ENCODE measurements around the gene KCTD15. TPM values are rescaled to one million over a fixed set of nuclear protein-coding genes. Genes with fewer than 3 reads are reported as not detected.
A peak's percentile ranks its signal among the peaks of the same experiment; 100 is the strongest.
"Not testable (repeated sequence)": the region's sequence is repeated elsewhere in the genome, so short reads cannot be mapped to it uniquely, and the experiment has no call there.

KCTD15 gene
- total RNA-seq, 2 donors from 2014 or later = 13.8 to 14.0 TPM

- intact Hi-C loops (cut with DNase I) = no loop called here
- Histone ChIP-seq H3K4me1 (no peaks in the 10 kb centered on the region), H3K9me3 (no peaks in the 10 kb centered on the region), H3K27ac (no peak overlapping the region), H3K4me3 (no peak overlapping the region), H3K9ac (ENCODE audit: low read depth in 2 of 2, low read length in 2 of 2) (no peak overlapping the region), H3K36me3 (no peaks in the 10 kb centered on the region), H3K27me3 (no peaks in the 10 kb centered on the region)
- no peak for TF ChIP-seq CTCF (IDR thresholded peaks at IDR 0.05)
- DNase-seq = no peak
These were observed 19.0 kb downstream of the KCTD15 start for GRCh38 chr19:33815380-33816340.

- intact Hi-C loops (cut with DNase I) = no loop called here
- Histone ChIP-seq H3K4me3 (no peak overlapping the region), H3K4me1 (no peaks in the 10 kb centered on the region), H3K36me3 (no peaks in the 10 kb centered on the region), H3K27ac (no peak overlapping the region), H3K9ac (ENCODE audit: low read depth in 2 of 2, low read length in 2 of 2) (no peak overlapping the region), H3K9me3 (no peaks in the 10 kb centered on the region), H3K27me3 (no peaks in the 10 kb centered on the region)
- no peak for DNase-seq
- no peak for TF ChIP-seq CTCF (IDR thresholded peaks at IDR 0.05)
These were observed 21.7 kb downstream of the KCTD15 start for GRCh38 chr19:33818411-33818810.

GRCh38 chr19:33819078-33819477 lies 22.4 kb downstream of the KCTD15 start:
- intact Hi-C loops (cut with DNase I); H3K27ac ChIP-seq: not testable (repeated sequence)

GRCh38 chr19:33819506-33819879 lies 22.8 kb downstream of the KCTD15 start:
- Histone ChIP-seq H3K4me3 (peak overlapping the region; percentile 17), H3K27me3 (no peaks in the 10 kb centered on the region), H3K36me3 (no peaks in the 10 kb centered on the region), H3K9ac (ENCODE audit: low read depth in 2 of 2, low read length in 2 of 2) (peak overlapping the region in 1 of 2 donors; percentile 0), H3K27ac (peak overlapping the region; percentile 13), H3K4me1 (no peaks in the 10 kb centered on the region), H3K9me3 (no peaks in the 10 kb centered on the region)
- no peak for TF ChIP-seq CTCF (IDR thresholded peaks at IDR 0.05)
- no peak for DNase-seq
- intact Hi-C loops (cut with DNase I) = no loop called here

More at GRCh38 chr19:33819078-33819477, 22.4 kb downstream of the KCTD15 start:
- not testable (repeated sequence) for H3K27me3 ChIP-seq; H3K4me3 ChIP-seq; H3K9ac ChIP-seq (ENCODE audit: low read depth in 2 of 2, low read length in 2 of 2); H3K36me3 ChIP-seq; DNase-seq; H3K4me1 ChIP-seq; H3K9me3 ChIP-seq

GRCh38 chr19:33819880-33820781 lies 23.5 kb downstream of the KCTD15 start:
- Histone ChIP-seq H3K4me3 (peak overlapping the region; percentile 17), H3K27ac (peak overlapping the region; percentile 13), H3K27me3 (no peaks in the 10 kb centered on the region), H3K9me3 (no peaks in the 10 kb centered on the region), H3K36me3 (no peaks in the 10 kb centered on the region), H3K9ac (ENCODE audit: low read depth in 2 of 2, low read length in 2 of 2) (peak overlapping the region; percentile 0 to 61), H3K4me1 (no peaks in the 10 kb centered on the region)
- DNase-seq = peak; percentile 87
- TF ChIP-seq CTCF (IDR thresholded peaks at IDR 0.05) = no peak
- intact Hi-C loops (cut with DNase I) = no loop called here

Data from colonic mucosa (tissue), 4 donors.